ENCODE results near the gene CIB2. TPM values are rescaled to one million over a fixed set of nuclear protein-coding genes. Genes with fewer than 3 reads are reported as not detected.

CIB2 gene
- polyA plus RNA-seq, 1 of the 3 experiments (the other 2 are of a cell fraction), result 39.6 TPM

DNA sequence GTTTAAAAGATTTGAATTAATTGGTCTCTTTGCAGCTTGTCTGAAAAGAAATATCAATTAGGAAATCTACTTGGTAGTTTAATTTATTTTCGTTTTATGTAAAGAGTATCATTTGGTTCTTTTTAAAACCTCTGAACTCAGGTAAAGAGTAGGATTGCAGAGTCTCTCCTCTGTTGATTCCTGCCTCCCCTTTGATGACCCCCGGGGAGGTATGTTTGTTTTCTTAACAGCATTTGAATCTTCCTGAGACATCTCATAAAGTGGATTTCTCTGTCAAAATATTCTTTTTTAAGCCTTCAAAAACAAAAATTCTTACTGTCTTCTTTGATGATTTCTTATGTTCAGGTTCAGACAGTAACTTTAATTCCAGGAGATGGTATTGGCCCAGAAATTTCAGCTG lies 26.0 kb upstream of the CIB2 start:
- Histone ChIP-seq H3K9me2 (no peaks in the 10 kb centered on the region), H2AFZ (ENCODE audit: low read depth) (no peak overlapping the region), H3K27me3 (ENCODE audit: insufficient read depth) (no peaks in the 10 kb centered on the region), H3K4me1 (ENCODE audit: control insufficient read depth in 1 of 2, insufficient read depth in 2 of 2, low read depth in 1 of 2, low read length in 1 of 2) (no peaks in the 10 kb centered on the region), H3K27ac (ENCODE audit: low read depth in 2 of 2, low read length in 1 of 2) (no peak overlapping the region), H3K9ac (no peak overlapping the region), H3K4me3 (ENCODE audit: low read depth in 2 of 2, low read length in 1 of 2) (no peak overlapping the region), H4K20me1 (ENCODE audit: insufficient read depth) (no peaks in the 10 kb centered on the region), H3K4me2 (no peak overlapping the region), H3K9me3 (no peaks in the 10 kb centered on the region), H3K36me3 (replicated peaks in 1 of 2; ENCODE audit: control insufficient read depth in 1 of 2, insufficient read depth in 2 of 2, low read length in 1 of 2) (peaks cover 26 to 30% of the 10 kb centered on the region in 2 experiments), H3F3A (replicated peaks; ENCODE audit: insufficient read depth) (peaks cover 3% of the 10 kb centered on the region), H3K79me2 (ENCODE audit: insufficient read depth) (peaks cover 23% of the 10 kb centered on the region)
- WGBS (ENCODE audit: low lambda C conversion rate), result 68% methylated on average over 2 of the region's 2 CpGs
- POLR2A ChIA-PET, result no interaction called here
- no peak for DNase-seq
- TF ChIP-seq FOXJ3 (CRISPR knock-in tag; IDR thresholded peaks at IDR 0.05), result no peak
- no peak for TF ChIP-seq CHD2 (IDR thresholded peaks at IDR 0.05; ENCODE audit: low read length, partially characterized antibody)
- TF ChIP-seq NRF1 (IDR thresholded peaks at IDR 0.05; ENCODE audit: low read depth, low read length), result no peak
- TF ChIP-seq, protein P1, sequence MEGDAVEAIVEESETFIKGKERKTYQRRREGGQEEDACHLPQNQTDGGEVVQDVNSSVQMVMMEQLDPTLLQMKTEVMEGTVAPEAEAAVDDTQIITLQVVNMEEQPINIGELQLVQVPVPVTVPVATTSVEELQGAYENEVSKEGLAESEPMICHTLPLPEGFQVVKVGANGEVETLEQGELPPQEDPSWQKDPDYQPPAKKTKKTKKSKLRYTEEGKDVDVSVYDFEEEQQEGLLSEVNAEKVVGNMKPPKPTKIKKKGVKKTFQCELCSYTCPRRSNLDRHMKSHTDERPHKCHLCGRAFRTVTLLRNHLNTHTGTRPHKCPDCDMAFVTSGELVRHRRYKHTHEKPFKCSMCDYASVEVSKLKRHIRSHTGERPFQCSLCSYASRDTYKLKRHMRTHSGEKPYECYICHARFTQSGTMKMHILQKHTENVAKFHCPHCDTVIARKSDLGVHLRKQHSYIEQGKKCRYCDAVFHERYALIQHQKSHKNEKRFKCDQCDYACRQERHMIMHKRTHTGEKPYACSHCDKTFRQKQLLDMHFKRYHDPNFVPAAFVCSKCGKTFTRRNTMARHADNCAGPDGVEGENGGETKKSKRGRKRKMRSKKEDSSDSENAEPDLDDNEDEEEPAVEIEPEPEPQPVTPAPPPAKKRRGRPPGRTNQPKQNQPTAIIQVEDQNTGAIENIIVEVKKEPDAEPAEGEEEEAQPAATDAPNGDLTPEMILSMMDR (IDR thresholded peaks at IDR 0.05), result no peak
- TF ChIP-seq, protein P2, sequence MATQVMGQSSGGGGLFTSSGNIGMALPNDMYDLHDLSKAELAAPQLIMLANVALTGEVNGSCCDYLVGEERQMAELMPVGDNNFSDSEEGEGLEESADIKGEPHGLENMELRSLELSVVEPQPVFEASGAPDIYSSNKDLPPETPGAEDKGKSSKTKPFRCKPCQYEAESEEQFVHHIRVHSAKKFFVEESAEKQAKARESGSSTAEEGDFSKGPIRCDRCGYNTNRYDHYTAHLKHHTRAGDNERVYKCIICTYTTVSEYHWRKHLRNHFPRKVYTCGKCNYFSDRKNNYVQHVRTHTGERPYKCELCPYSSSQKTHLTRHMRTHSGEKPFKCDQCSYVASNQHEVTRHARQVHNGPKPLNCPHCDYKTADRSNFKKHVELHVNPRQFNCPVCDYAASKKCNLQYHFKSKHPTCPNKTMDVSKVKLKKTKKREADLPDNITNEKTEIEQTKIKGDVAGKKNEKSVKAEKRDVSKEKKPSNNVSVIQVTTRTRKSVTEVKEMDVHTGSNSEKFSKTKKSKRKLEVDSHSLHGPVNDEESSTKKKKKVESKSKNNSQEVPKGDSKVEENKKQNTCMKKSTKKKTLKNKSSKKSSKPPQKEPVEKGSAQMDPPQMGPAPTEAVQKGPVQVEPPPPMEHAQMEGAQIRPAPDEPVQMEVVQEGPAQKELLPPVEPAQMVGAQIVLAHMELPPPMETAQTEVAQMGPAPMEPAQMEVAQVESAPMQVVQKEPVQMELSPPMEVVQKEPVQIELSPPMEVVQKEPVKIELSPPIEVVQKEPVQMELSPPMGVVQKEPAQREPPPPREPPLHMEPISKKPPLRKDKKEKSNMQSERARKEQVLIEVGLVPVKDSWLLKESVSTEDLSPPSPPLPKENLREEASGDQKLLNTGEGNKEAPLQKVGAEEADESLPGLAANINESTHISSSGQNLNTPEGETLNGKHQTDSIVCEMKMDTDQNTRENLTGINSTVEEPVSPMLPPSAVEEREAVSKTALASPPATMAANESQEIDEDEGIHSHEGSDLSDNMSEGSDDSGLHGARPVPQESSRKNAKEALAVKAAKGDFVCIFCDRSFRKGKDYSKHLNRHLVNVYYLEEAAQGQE (IDR thresholded peaks at IDR 0.05; ENCODE audit: low read depth, low read length), result no peak
- TF ChIP-seq NFIC (IDR thresholded peaks at IDR 0.05; ENCODE audit: borderline replicate concordance), result no peak
- CTCF ChIA-PET, result no interaction called here

DNA sequence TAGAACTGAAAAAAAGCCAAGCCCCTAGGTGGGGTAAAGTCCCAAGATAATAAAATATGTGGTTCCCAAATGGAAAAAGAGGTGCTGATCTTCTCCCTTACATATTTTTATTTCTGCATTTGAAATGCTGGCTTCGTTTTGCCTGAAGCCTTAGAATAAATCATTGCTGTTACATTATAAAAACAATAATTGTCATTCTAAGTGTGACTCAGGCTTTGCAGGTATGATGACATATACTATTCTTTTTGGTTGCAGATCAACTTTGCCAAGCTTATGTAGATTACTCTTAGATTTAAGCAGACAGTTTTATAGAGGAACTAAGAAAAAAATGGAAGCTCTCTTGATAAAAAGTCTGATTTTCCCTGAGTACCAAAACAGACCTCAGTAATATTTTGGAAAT lies 25.4 kb upstream of the CIB2 start:
- Histone ChIP-seq H3F3A (replicated peaks; ENCODE audit: insufficient read depth) (peaks cover 3% of the 10 kb centered on the region), H3K27ac (ENCODE audit: low read depth in 2 of 2, low read length in 1 of 2) (no peak overlapping the region), H3K9ac (no peak overlapping the region), H2AFZ (ENCODE audit: low read depth) (no peak overlapping the region), H3K4me2 (no peak overlapping the region), H3K4me1 (ENCODE audit: control insufficient read depth in 1 of 2, insufficient read depth in 2 of 2, low read depth in 1 of 2, low read length in 1 of 2) (no peaks in the 10 kb centered on the region), H3K9me2 (no peaks in the 10 kb centered on the region), H3K79me2 (ENCODE audit: insufficient read depth) (peaks cover 28% of the 10 kb centered on the region), H3K36me3 (replicated peaks in 1 of 2; ENCODE audit: control insufficient read depth in 1 of 2, insufficient read depth in 2 of 2, low read length in 1 of 2) (peaks cover 24 to 26% of the 10 kb centered on the region in 2 experiments), H3K27me3 (ENCODE audit: insufficient read depth) (no peaks in the 10 kb centered on the region), H4K20me1 (ENCODE audit: insufficient read depth) (no peaks in the 10 kb centered on the region), H3K9me3 (no peaks in the 10 kb centered on the region), H3K4me3 (ENCODE audit: low read depth in 2 of 2, low read length in 1 of 2) (no peak overlapping the region)
- ChIA-PET POLR2A (no interaction called here), CTCF (no interaction called here)
- 88% methylated on average over 1 of the region's 1 CpG for WGBS (ENCODE audit: low lambda C conversion rate)
- DNase-seq, result no peak
- TF ChIP-seq, protein P3, sequence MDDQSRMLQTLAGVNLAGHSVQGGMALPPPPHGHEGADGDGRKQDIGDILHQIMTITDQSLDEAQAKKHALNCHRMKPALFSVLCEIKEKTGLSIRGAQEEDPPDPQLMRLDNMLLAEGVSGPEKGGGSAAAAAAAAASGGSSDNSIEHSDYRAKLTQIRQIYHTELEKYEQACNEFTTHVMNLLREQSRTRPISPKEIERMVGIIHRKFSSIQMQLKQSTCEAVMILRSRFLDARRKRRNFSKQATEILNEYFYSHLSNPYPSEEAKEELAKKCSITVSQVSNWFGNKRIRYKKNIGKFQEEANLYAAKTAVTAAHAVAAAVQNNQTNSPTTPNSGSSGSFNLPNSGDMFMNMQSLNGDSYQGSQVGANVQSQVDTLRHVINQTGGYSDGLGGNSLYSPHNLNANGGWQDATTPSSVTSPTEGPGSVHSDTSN (IDR thresholded peaks at IDR 0.05), result no peak
- no peak for TF ChIP-seq YY1 (IDR thresholded peaks at IDR 0.05; ENCODE audit: low read depth)
